GM12878 (cell line): ENCODE data around the gene IGFLR1. TPM values are rescaled to one million over a fixed set of nuclear protein-coding genes. Genes with fewer than 3 reads are reported as not detected.
A peak's percentile ranks its signal among the peaks of the same experiment; 100 is the strongest.

ENCODE experiments used
- DPF2 ChIP-seq: fragments of 450-650 bp; IDR thresholded peaks from 2 replicates; pipeline ENCODE4 v1.6.1; 2017; ENCODE audit warnings: mild to moderate bottlenecking
- FOS ChIP-seq: IDR thresholded peaks from 3 replicates; pipeline ENCODE4 v1.6.1; 2011; ENCODE audit warnings: borderline replicate concordance; ENCODE audit not compliant: insufficient read length; ENCODE audit errors: extremely low read depth
- IRF4 ChIP-seq: IDR thresholded peaks from 2 replicates; pipeline ENCODE4 v1.6.1; 2011; ENCODE audit warnings: low read depth, low read length
- KDM1A ChIP-seq: fragments of 200-600 bp; sonication (generic); IDR thresholded peaks from 2 replicates; pipeline ENCODE4 v1.6.1; 2016; ENCODE audit warnings: borderline replicate concordance
- LARP7 ChIP-seq: fragments of 450-650 bp; IDR thresholded peaks from 2 replicates; pipeline ENCODE4 v1.6.1; 2017; ENCODE audit warnings: mild to moderate bottlenecking
- PRDM15 ChIP-seq: fragments of 450-650 bp; formaldehyde crosslinking; IDR thresholded peaks from 2 replicates; pipeline ENCODE4 v1.4.0; 2020; ENCODE audit warnings: mild to moderate bottlenecking, moderate library complexity
- RAD21 ChIP-seq: IDR thresholded peaks from 2 replicates; pipeline ENCODE4 v1.6.1; 2011; ENCODE audit warnings: mild to moderate bottlenecking, low read depth, low read length, moderate library complexity; ENCODE audit not compliant: insufficient read depth
- RCOR1 ChIP-seq: conservative IDR thresholded peaks from 2 replicates; pipeline ENCODE4 v1.6.1; 2012; ENCODE audit warnings: low read depth, low read length, improper control_type of control experiment
- SIN3A ChIP-seq: IDR thresholded peaks from 2 replicates; pipeline ENCODE4 v1.6.1; 2012; ENCODE audit warnings: low read depth, low read length, improper control_type of control experiment
- SIX5 ChIP-seq: IDR thresholded peaks from 2 replicates; pipeline ENCODE4 v1.6.1; 2011; ENCODE audit warnings: mild to moderate bottlenecking, low read depth, low read length, moderate library complexity; ENCODE audit not compliant: severe bottlenecking
- SMAD1 ChIP-seq: fragments of 450-650 bp; IDR thresholded peaks from 2 replicates; pipeline ENCODE4 v1.6.1; 2018; ENCODE audit warnings: mild to moderate bottlenecking, low read depth; ENCODE audit not compliant: partially characterized antibody
- SMC3 ChIP-seq: IDR thresholded peaks from 2 replicates; pipeline ENCODE4 v1.6.1; 2011; ENCODE audit warnings: low read length, improper control_type of control experiment, borderline replicate concordance
- STAT3 ChIP-seq: IDR thresholded peaks from 2 replicates; pipeline ENCODE4 v1.6.1; 2011; ENCODE audit warnings: low read depth, low read length, improper control_type of control experiment
- ZBTB4 ChIP-seq: fragments of 450-650 bp; formaldehyde crosslinking; IDR thresholded peaks from 2 replicates; pipeline ENCODE4 v1.4.0; 2022; ENCODE audit warnings: mild to moderate bottlenecking, moderate library complexity
- ZNF274 ChIP-seq: IDR thresholded peaks from one replicate; pipeline ENCODE4 v1.8.0; 2011; ENCODE audit not compliant: insufficient read length, insufficient read depth
- ZNF384 ChIP-seq: IDR thresholded peaks from 2 replicates; pipeline ENCODE4 v1.6.1; 2012; ENCODE audit warnings: low read depth, mild to moderate bottlenecking, low read length, improper control_type of control experiment, borderline replicate concordance
- ZNF622 ChIP-seq: fragments of 450-650 bp; IDR thresholded peaks from 2 replicates; pipeline ENCODE4 v1.6.1; 2017; ENCODE audit warnings: mild to moderate bottlenecking, inconsistent platforms
- ZNF687 ChIP-seq: fragments of 450-650 bp; IDR thresholded peaks from 2 replicates; pipeline ENCODE4 v1.6.1; 2017; ENCODE audit warnings: mild to moderate bottlenecking, moderate library complexity
- ZZZ3 ChIP-seq: IDR thresholded peaks from 2 replicates; pipeline ENCODE4 v1.6.1; 2011; ENCODE audit warnings: low read depth; ENCODE audit not compliant: control insufficient read depth, insufficient read length
- polyA plus RNA-seq, 11 experiments: library from polyadenylated mRNA; depleted of rRNA in 4 of 11; unstranded in 6 of 11; stranded (reverse) in 5 of 11; fragments of >200 nt; fragmentation: Nextera tagmentation in 4 of 11; fragmentation: Illumina TruSeq in 1 of 11; extraction: Ambion mirVana in 4 of 11; extraction: Trizol in 1 of 11; gene quantifications; 1 replicate in 1 of 11; 2 replicates in 10 of 11; pipeline versions ENCODE4 v1.2.1 to v1.2.3, GENCODE V29; 2011 to 2016; ENCODE audit warnings: inconsistent platforms in 2 of 11, missing spikeins in 2 of 11, low read depth in 1 of 11
- total RNA-seq, 4 experiments: library from RNA; depleted of rRNA in 3 of 4; stranded (reverse); fragments of >200 nt in 3 of 4; fragmentation: Illumina TruSeq in 1 of 4; extraction: Trizol in 1 of 4; gene quantifications; 2 replicates each; pipeline versions ENCODE4 v1.2.1 to v1.2.3, GENCODE V29; 2013 to 2021

IGFLR1 gene
- total and polyA plus RNA-seq, 10 of the 15 experiments (the other 5 are each of a cell fraction or from before 2014, with no cell fraction given) = 2.5 to 39.9 (median 24.8) TPM

GRCh38 chr19:35757749-35758608 is 15.7 kb upstream of the IGFLR1 start, which contains the start of gene PROSER3 (continued):
- no peak for TF ChIP-seq ZNF687
- TF ChIP-seq ZBTB4 (CRISPR knock-in tag) = no peak
- TF ChIP-seq RAD21 = no peak
- no peak for TF ChIP-seq ZZZ3
- TF ChIP-seq FOS = peak; percentile 99
- no peak for TF ChIP-seq STAT3
- TF ChIP-seq ZNF384 = no peak
- TF ChIP-seq SIX5 = peak; percentile 84
- no peak for TF ChIP-seq ZNF274
- no peak for TF ChIP-seq KDM1A
- TF ChIP-seq LARP7 = peak; percentile 94
- TF ChIP-seq DPF2 = peak; percentile 95
- TF ChIP-seq RCOR1 = 0 out of 2 replicates have a peak, but pooled peaks have one; percentile 44
- peak; percentile 25 for TF ChIP-seq SMAD1
- no peak for TF ChIP-seq ZNF622
- peak; percentile 79 for TF ChIP-seq SIN3A
- no peak for TF ChIP-seq IRF4
- TF ChIP-seq PRDM15 (CRISPR knock-in tag) = no peak
- no peak for TF ChIP-seq SMC3
